Measurements from ENCODE around the gene PRSS53. TPM values are rescaled to one million over a fixed set of nuclear protein-coding genes. Genes with fewer than 3 reads are reported as not detected.

PRSS53 gene
- total RNA-seq, 2 experiments from 2014 or later, result 5.5 to 8.6 TPM

- no peak for TF ChIP-seq CTCF (IDR thresholded peaks at IDR 0.05)
- Mint-ChIP-seq H3K4me3 (no peak overlapping the region), H3K27me3 (no peaks in the 10 kb centered on the region), H3K4me1 (ENCODE audit: low read depth) (peaks cover 45% of the 10 kb centered on the region), H3K27ac (peak overlapping the region; percentile 55), H3K36me3 (ENCODE audit: low read depth) (peaks cover 48% of the 10 kb centered on the region), H3K9me3 (no peaks in the 10 kb centered on the region)
- intact Hi-C loops (cut with micrococcal nuclease), result no loop called here
- ATAC-seq, result no peak
- DNase-seq, result no peak
- CTCF ChIA-PET, result interaction anchor here (0.7 kb wide), 1 partner anchor 18 kb away, joined by 3 read pairs; no protein-coding TSS in a partner anchor
- POLR2A ChIA-PET, result interaction anchor here (0.6 to 2.1 kb wide), 4 partner anchors 11 to 119 kb away, joined by 3 to 5 read pairs (median 4); partner anchors contain the start of genes FUS and PRSS53
Measured at GRCh38 chr16:31077592-31078396, 10.9 kb downstream of the PRSS53 start.

GRCh38 chr16:31077024-31077423, 11.7 kb downstream of the PRSS53 start:
- CTCF ChIA-PET, result interaction anchor here (0.7 kb wide), 1 partner anchor 19 kb away, joined by 3 read pairs; no protein-coding TSS in a partner anchor
- no peak for TF ChIP-seq CTCF (IDR thresholded peaks at IDR 0.05)
- H3K4me3 Mint-ChIP-seq, result no peak overlapping the region
- peaks cover 44% of the 10 kb centered on the region for H3K4me1 Mint-ChIP-seq (ENCODE audit: low read depth)
- peaks cover 49% of the 10 kb centered on the region for H3K36me3 Mint-ChIP-seq (ENCODE audit: low read depth)
- H3K9me3 Mint-ChIP-seq, result no peaks in the 10 kb centered on the region
- intact Hi-C loops (cut with micrococcal nuclease), result no loop called here
- ATAC-seq (no peak), DNase-seq (no peak)
- POLR2A ChIA-PET, result interaction anchor here (0.6 to 2.1 kb wide), 4 partner anchors 12 to 118 kb away, joined by 3 to 5 read pairs (median 4); partner anchors contain the start of genes FUS and PRSS53
- H3K27me3 Mint-ChIP-seq, result no peaks in the 10 kb centered on the region
- H3K27ac Mint-ChIP-seq, result no peak overlapping the region

- peak overlapping the region; percentile 27 for H3K27ac Mint-ChIP-seq
- TF ChIP-seq CTCF (IDR thresholded peaks at IDR 0.05), result no peak
- ChIA-PET CTCF (interaction anchor here (1.3 kb wide), 1 partner anchor 66 kb away, joined by 4 read pairs; no protein-coding TSS in a partner anchor), POLR2A (interaction anchor here (0.6 to 1.4 kb wide), 3 partner anchors 104 to 117 kb away, joined by 3 to 4 read pairs (median 3); partner anchors contain the start of gene FUS)
- H3K9me3 Mint-ChIP-seq, result no peaks in the 10 kb centered on the region
- peaks cover 49% of the 10 kb centered on the region for H3K36me3 Mint-ChIP-seq (ENCODE audit: low read depth)
- no peak for ATAC-seq
- peak overlapping the region; percentile 96 for H3K4me3 Mint-ChIP-seq
- H3K27me3 Mint-ChIP-seq, result no peaks in the 10 kb centered on the region
- intact Hi-C loops (cut with micrococcal nuclease), result no loop called here
- no peak for DNase-seq
- peaks cover 51% of the 10 kb centered on the region for H3K4me1 Mint-ChIP-seq (ENCODE audit: low read depth)
Measured at GRCh38 chr16:31076319-31076718, 12.4 kb downstream of the PRSS53 start.

GRCh38 chr16:31074814-31075183, 13.9 kb downstream of the PRSS53 start:
- Mint-ChIP-seq H3K4me1 (ENCODE audit: low read depth) (peaks cover 45% of the 10 kb centered on the region), H3K9me3 (no peaks in the 10 kb centered on the region), H3K4me3 (peak overlapping the region; percentile 96), H3K36me3 (ENCODE audit: low read depth) (peaks cover 40% of the 10 kb centered on the region), H3K27me3 (no peaks in the 10 kb centered on the region), H3K27ac (peak overlapping the region; percentile 98)
- ATAC-seq (no peak), DNase-seq (no peak)
- CTCF ChIA-PET, result interaction anchor here (0.9 to 2.4 kb wide), 6 partner anchors 20 to 383 kb away, joined by 3 to 15 read pairs (median 6); partner anchors contain the start of genes HSD3B7 and VKORC1
- intact Hi-C loops (cut with micrococcal nuclease), result loop anchor here (5.0 kb wide), 1 partner anchor 42 kb away; the partner anchor contains the start of gene STX4
- TF ChIP-seq CTCF (IDR thresholded peaks at IDR 0.05), result no peak
- POLR2A ChIA-PET, result interaction anchor here (0.6 to 2.9 kb wide), 19 partner anchors 10 to 125 kb away, joined by 3 to 23 read pairs (median 6); partner anchors contain the start of genes FUS, KAT8, PRSS53 and STX4

Measured in activated CD8-positive, alpha-beta T cell treated with anti-CD3 and anti-CD28 coated beads for 36 hours (primary cell).